HEK293T (cell line): Measurements from ENCODE around the gene PPP2R3C.
"Not testable (repeated sequence)": the region's sequence is repeated elsewhere in the genome, so short reads cannot be mapped to it uniquely, and the experiment has no call there.

ENCODE experiments used
- BHLHE40 ChIP-seq: fragments of 450-650 bp; IDR thresholded peaks from 2 replicates; pipeline ENCODE4 v1.6.1; 2016; ENCODE audit warnings: mild to moderate bottlenecking, moderate library complexity, borderline replicate concordance
- FOXK2 ChIP-seq: fragments of 450-650 bp; IDR thresholded peaks from 2 replicates; pipeline ENCODE4 v1.6.1; 2016; ENCODE audit warnings: mild to moderate bottlenecking
- FOXM1 ChIP-seq: fragments of 450-650 bp; IDR thresholded peaks from 2 replicates; pipeline ENCODE4 v1.6.1; 2017; ENCODE audit warnings: mild to moderate bottlenecking, borderline replicate concordance
- HDGF ChIP-seq: fragments of 450-650 bp; IDR thresholded peaks from 2 replicates; pipeline ENCODE4 v1.6.1; 2017; ENCODE audit warnings: antibody characterized with exemption, borderline replicate concordance
- SP1 ChIP-seq: fragments of 450-650 bp; IDR thresholded peaks from 2 replicates; pipeline ENCODE4 v1.6.1; 2017

DNA sequence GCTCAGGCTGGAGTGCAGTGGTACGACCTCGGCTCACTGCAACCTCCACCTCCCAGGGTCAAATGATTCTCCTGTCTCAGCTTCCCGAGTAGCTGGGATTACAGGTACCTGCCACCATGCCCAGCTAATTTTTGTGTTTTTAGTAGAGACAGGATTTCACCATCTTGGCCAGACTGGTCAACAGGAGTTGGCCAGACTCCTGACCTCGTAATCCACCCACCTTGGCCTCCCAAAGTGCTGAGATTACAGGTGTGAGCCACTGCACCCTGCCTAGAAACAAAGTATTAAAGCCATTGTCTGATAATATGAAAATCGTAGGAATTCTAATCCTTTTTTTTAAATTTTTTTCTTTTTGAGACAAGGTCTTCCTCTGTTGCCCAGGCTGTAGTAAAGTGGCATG is 56.1 kb downstream of the PPP2R3C start:
- TF ChIP-seq HDGF, BHLHE40, FOXM1, FOXK2, SP1: not testable (repeated sequence)
